ENCODE data around the gene FAM3A. TPM values are rescaled to one million over a fixed set of nuclear protein-coding genes. Genes with fewer than 3 reads are reported as not detected.
A peak's percentile ranks its signal among the peaks of the same experiment; 100 is the strongest.

FAM3A gene
- total RNA-seq, 2 donors from 2014 or later = 63.1 to 71.1 TPM

DNA sequence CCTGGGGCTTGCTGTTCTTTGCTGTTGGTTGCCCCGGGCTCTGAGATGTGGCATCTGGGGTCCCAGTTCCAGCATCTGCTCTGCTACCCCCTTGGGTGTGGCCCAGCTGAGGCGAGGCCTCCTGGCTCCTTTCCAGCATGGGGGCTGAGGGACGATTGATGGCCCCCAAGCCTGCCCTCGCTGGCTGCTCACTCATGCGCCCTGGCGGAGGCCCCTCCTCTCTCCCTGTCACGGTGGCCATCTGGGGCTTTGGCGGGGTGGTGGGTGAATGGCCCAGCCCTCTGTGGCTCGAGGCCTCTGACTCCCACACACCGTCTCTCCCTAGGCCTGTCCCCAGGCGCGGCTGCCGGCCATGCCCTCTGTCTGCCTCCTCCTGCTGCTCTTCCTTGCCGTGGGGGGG lies 56.2 kb downstream of the FAM3A start:
- DNase-seq = no peak
- no peak overlapping the region for H3K9ac ChIP-seq (ENCODE audit: low read depth in 2 of 2, low read length in 2 of 2)
- intact Hi-C loops (cut with DNase I) = no loop called here

DNA sequence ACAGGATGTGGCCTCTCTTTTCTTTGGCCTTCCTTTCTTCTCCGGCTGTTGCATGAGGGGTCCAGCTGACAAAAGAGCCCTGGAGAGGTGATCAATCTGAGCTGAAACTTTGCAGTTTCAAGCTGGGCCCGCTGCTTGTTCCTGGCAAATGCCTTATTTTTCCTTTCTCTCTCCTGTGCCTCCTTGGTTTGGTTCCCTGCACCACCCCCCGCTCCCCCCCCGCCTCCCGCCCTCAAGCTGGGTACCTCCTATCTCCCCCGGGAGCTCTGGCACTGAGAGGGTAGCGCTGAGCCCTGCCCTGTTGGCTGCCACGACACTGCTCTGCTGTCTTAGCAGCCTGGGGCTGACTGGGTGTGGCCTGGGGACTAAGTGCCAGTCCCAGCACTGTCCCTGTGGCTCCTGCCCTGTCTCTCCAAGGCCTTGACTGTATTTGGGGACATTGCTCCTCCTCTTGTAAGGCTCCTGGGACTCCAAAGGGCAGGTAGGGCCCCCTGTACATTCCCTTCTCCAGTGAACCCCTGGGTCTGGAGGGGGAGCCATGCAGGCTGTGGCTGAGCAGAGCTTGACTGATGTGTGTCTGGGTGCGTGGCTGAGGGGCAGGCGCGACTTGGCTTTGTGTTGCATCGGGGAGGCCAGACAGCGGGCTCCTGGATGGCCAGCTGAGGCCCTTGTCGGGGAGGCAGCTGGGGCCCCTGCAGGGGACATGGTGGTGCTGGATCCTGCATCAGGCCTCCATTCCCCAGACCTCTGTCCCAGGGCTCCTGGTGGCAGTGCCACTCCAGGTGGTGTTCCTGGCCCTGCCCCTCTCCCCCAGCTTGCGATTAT lies 56.9 kb downstream of the FAM3A start:
- H3K27me3 ChIP-seq = peaks cover 6% of the 10 kb centered on the region
- intact Hi-C loops (cut with DNase I) = no loop called here
- TF ChIP-seq, protein P1, sequence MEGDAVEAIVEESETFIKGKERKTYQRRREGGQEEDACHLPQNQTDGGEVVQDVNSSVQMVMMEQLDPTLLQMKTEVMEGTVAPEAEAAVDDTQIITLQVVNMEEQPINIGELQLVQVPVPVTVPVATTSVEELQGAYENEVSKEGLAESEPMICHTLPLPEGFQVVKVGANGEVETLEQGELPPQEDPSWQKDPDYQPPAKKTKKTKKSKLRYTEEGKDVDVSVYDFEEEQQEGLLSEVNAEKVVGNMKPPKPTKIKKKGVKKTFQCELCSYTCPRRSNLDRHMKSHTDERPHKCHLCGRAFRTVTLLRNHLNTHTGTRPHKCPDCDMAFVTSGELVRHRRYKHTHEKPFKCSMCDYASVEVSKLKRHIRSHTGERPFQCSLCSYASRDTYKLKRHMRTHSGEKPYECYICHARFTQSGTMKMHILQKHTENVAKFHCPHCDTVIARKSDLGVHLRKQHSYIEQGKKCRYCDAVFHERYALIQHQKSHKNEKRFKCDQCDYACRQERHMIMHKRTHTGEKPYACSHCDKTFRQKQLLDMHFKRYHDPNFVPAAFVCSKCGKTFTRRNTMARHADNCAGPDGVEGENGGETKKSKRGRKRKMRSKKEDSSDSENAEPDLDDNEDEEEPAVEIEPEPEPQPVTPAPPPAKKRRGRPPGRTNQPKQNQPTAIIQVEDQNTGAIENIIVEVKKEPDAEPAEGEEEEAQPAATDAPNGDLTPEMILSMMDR (IDR thresholded peaks at IDR 0.05) = no peak
- peak; percentile 53 for DNase-seq
- H3K4me3 ChIP-seq = peak overlapping the region; percentile 66
- H3K27ac ChIP-seq = peak overlapping the region; percentile 55
- H3K9me3 ChIP-seq = no peaks in the 10 kb centered on the region
- no peaks in the 10 kb centered on the region for H3K4me1 ChIP-seq
- peak overlapping the region; percentile 60 to 79 for H3K9ac ChIP-seq (ENCODE audit: low read depth in 2 of 2, low read length in 2 of 2)
- H3K36me3 ChIP-seq = no peaks in the 10 kb centered on the region

More for the DNA sequence above, 56.2 kb downstream of the FAM3A start:
- no peaks in the 10 kb centered on the region for H3K9me3 ChIP-seq
- no peak overlapping the region for H3K27ac ChIP-seq
- H3K4me3 ChIP-seq = peak overlapping the region; percentile 66
- TF ChIP-seq, protein P1 (IDR thresholded peaks at IDR 0.05) = no peak
- H3K27me3 ChIP-seq = peaks cover 6% of the 10 kb centered on the region
- H3K4me1 ChIP-seq = no peaks in the 10 kb centered on the region
- no peaks in the 10 kb centered on the region for H3K36me3 ChIP-seq

DNA sequence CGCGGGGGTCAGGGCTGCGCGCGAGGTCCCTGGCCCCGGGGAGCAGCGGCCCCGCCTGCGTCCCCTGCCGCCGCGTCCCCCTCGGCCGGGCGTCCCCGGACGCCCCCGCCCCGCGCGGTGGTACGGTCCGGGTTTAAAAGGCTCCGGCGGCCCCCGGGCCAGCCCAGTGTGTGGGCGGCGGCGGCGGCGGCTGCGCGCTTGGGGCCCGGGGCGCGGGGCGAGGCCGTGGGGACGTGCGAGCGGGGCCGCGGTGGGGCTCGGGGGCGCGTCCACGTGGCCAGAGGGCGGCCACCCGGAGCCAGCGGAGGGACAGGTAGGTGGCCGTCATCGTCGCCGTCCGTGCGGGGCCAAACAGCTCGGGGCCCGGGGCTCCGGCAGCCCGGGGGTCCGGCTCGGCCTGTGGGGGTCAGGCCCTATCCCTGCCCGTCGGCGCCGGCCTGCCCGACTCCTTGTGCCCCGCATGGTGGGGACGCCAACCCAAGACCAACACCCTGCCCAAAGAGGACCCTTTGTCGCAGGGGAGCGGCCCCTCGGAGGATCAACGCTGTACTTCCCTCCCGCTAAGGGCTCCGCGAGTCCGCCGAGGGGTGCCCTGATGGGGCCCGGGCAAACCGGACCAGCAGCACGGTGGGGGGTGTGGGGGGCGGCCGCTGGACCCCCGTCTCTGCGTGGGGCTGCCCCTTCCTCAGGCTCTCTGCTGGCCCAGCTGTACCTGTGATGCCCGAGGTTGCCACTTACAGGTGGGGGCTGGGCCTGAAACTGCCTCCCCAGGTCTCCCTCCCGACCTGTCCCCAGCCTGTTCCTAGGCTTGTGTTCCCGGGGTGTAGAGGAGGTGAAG lies 57.7 kb downstream of the FAM3A start, which contains the start of gene PLXNA3:
Gene PLXNA3, plus strand, starts transcription at position 166 of the 838 bp plus-strand sequence. CDS start 1,903 bp downstream, outside the sequence.
- H3K27ac ChIP-seq = peak within 1 kb of the TSS; percentile 55
- no peaks in the 10 kb centered on the region for H3K36me3 ChIP-seq
- H3K27me3 ChIP-seq = peaks cover 6% of the 10 kb centered on the region
- peak within 1 kb of the TSS; percentile 66 for H3K4me3 ChIP-seq
- DNase-seq = no peak
- peak within 1 kb of the TSS; percentile 60 to 79 for H3K9ac ChIP-seq (ENCODE audit: low read depth in 2 of 2, low read length in 2 of 2)
- no peaks in the 10 kb centered on the region for H3K4me1 ChIP-seq
- intact Hi-C loops (cut with DNase I) = no loop called here
- TF ChIP-seq, protein P1 (IDR thresholded peaks at IDR 0.05) = no peak
- H3K9me3 ChIP-seq = no peaks in the 10 kb centered on the region

DNA sequence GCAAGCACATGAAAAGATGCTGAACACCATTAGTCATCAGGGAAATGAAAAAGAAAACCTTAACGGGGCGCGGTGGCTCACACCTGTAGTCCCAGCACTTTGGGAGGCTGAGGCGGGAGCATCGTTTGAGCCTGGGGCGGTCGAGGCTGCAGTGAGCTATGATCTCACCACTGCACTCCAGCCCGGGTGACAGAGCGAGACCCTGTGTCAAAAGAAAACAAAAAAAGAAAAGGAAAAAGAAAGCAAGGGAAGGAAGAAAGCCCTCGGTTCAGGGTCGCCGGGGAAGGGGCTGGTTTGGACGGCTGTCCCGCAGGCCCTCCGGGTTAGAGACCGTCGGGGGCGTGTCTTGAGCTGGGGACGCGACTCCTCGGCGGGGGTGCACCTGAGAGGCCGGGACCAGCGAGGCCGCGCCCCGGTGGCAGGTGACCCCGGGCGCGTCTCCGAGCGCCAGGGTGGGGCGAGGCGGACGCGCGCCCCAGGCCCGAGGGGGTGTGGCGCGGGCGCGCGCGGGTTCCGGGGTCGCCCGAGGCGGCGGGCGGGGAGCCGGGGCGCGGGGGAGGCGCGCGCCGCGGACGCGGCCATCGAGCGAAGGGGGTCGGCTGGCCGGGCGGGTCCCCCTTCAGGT lies 58.4 kb downstream of the FAM3A start:
- no peak overlapping the region for H3K27ac ChIP-seq
- peaks cover 6% of the 10 kb centered on the region for H3K27me3 ChIP-seq
- TF ChIP-seq, protein P1 (IDR thresholded peaks at IDR 0.05) = no peak
- peak overlapping the region in 1 of 2 donors; percentile 43 for H3K9ac ChIP-seq (ENCODE audit: low read depth in 2 of 2, low read length in 2 of 2)
- H3K4me1 ChIP-seq = no peaks in the 10 kb centered on the region
- H3K4me3 ChIP-seq = peak overlapping the region; percentile 38
- no peaks in the 10 kb centered on the region for H3K9me3 ChIP-seq
- intact Hi-C loops (cut with DNase I) = no loop called here
- H3K36me3 ChIP-seq = no peaks in the 10 kb centered on the region
- peak; percentile 45 for DNase-seq

Other genes with a start within 250 kb of the FAM3A start
- not detected for gene TEX28, start 221.1 kb downstream of the FAM3A start, total RNA-seq
- not detected for gene TKTL1, start 220.4 kb downstream of the FAM3A start, total RNA-seq
- gene FLNA, start 141.6 kb downstream of the FAM3A start, total RNA-seq = 100 to 1,000 TPM; 124 to 773 TPM
- 10 to 100 TPM; 44.4 to 49.1 TPM for gene EMD, start 136.9 kb downstream of the FAM3A start, total RNA-seq
- 1,000 to 10,000 TPM; 1,915 to 2,641 TPM for gene RPL10, start 117.9 kb downstream of the FAM3A start, total RNA-seq
- 10 to 100 TPM; 19.1 to 29.2 TPM for gene DNASE1L1, start 107.0 kb downstream of the FAM3A start, total RNA-seq
- 10 to 100 TPM; 33.2 to 54.5 TPM for gene TAFAZZIN, start 104.7 kb downstream of the FAM3A start, total RNA-seq
- 10 to 100 TPM; 86.3 to 96.9 TPM for gene ATP6AP1, start 87.6 kb downstream of the FAM3A start, total RNA-seq
- gene GDI1, start 79.1 kb downstream of the FAM3A start, total RNA-seq = 10 to 100 TPM; 63.0 to 83.0 TPM
- gene FAM50A, start 72.1 kb downstream of the FAM3A start, total RNA-seq = 10 to 100 TPM; 41.9 to 60.1 TPM
- gene PLXNA3, start 58.0 kb downstream of the FAM3A start, total RNA-seq = 10 to 100 TPM; 37.7 to 43.9 TPM
- 10 to 100 TPM; 10.0 to 35.3 TPM for gene LAGE3, start 37.0 kb downstream of the FAM3A start, total RNA-seq
- 10 to 100 TPM; 24.7 to 40.9 TPM for gene UBL4A, start 29.6 kb downstream of the FAM3A start, total RNA-seq
- 10 to 100 TPM; 23.0 to 24.5 TPM for gene SLC10A3, start 25.6 kb downstream of the FAM3A start, total RNA-seq
- 10 to 100 TPM; 41.0 to 48.6 TPM for gene G6PD, start 30.6 kb upstream of the FAM3A start, total RNA-seq
- gene IKBKG, start 31.4 kb upstream of the FAM3A start, total RNA-seq = 10 to 100 TPM; 20.6 to 28.4 TPM
- gene CTAG1A, start 68.9 kb upstream of the FAM3A start, total RNA-seq = not detected
- gene CTAG1B, start 103.0 kb upstream of the FAM3A start, total RNA-seq = not detected
- not detected for gene CTAG2, start 137.3 kb upstream of the FAM3A start, total RNA-seq
- gene GAB3, start 234.8 kb upstream of the FAM3A start, total RNA-seq = 1 to 10 TPM; 1.2 to 1.4 TPM
- gene DKC1, start 246.6 kb upstream of the FAM3A start, total RNA-seq = 10 to 100 TPM; 28.5 to 55.0 TPM

Data from colonic mucosa (tissue), 4 donors.